H9 (cell line): Measurements from ENCODE around the gene SNX17. TPM values are rescaled to one million over a fixed set of nuclear protein-coding genes. Genes with fewer than 3 reads are reported as not detected.
A peak's percentile ranks its signal among the peaks of the same experiment; 100 is the strongest.

Experiments
- DNase-seq: peaks from one replicate; pipeline ENCODE4 v3.0.0-alpha.2; 2017
- H2AFZ ChIP-seq: one replicate; pipeline ENCODE4 v1.6.1; 2013; ENCODE audit warnings: mild to moderate bottlenecking, low read length, control low read depth, moderate library complexity
- H2AK5ac ChIP-seq: 2 replicates; pipeline ENCODE4 v1.6.1; 2013; ENCODE audit warnings: low read length, control low read depth, mixed read lengths; ENCODE audit not compliant: insufficient read length
- H2BK120ac ChIP-seq: one replicate; pipeline ENCODE4 v1.6.1; 2013; ENCODE audit warnings: low read depth, mild to moderate bottlenecking, low read length, control low read depth, inconsistent platforms; ENCODE audit not compliant: poor library complexity, severe bottlenecking
- H2BK12ac ChIP-seq: 2 replicates; pipeline ENCODE4 v1.6.1; 2013; ENCODE audit warnings: low read length, control low read depth, mixed read lengths, low read depth; ENCODE audit not compliant: insufficient read length
- H2BK15ac ChIP-seq: 2 replicates; pipeline ENCODE4 v1.6.1; 2013; ENCODE audit warnings: low read depth, low read length, control low read depth
- H2BK20ac ChIP-seq: one replicate; pipeline ENCODE4 v1.6.1; 2013; ENCODE audit warnings: low read depth, mild to moderate bottlenecking, low read length, control low read depth, inconsistent platforms; ENCODE audit not compliant: poor library complexity, severe bottlenecking
- H2BK5ac ChIP-seq: 2 replicates; pipeline ENCODE4 v1.6.1; 2013; ENCODE audit warnings: low read length, control low read depth, mixed read lengths; ENCODE audit not compliant: insufficient read length
- H3K14ac ChIP-seq: 2 replicates; pipeline ENCODE4 v1.6.1; 2013; ENCODE audit warnings: low read length, control low read depth; ENCODE audit not compliant: insufficient read depth
- H3K18ac ChIP-seq: 2 replicates; pipeline ENCODE4 v1.6.1; 2013; ENCODE audit warnings: low read depth, mild to moderate bottlenecking, mixed read lengths, low read length, control low read depth; ENCODE audit not compliant: insufficient read length
- H3K23ac ChIP-seq: 2 replicates; pipeline ENCODE4 v1.6.1; 2013; ENCODE audit warnings: low read length, control low read depth, mixed read lengths, low read depth; ENCODE audit not compliant: insufficient read length
- H3K23me2 ChIP-seq: 2 replicates; pipeline ENCODE4 v1.6.1; 2013; ENCODE audit warnings: low read depth, mild to moderate bottlenecking, mixed read lengths, low read length, control low read depth; ENCODE audit not compliant: insufficient read length, poor library complexity, severe bottlenecking
- H3K27ac ChIP-seq: 2 replicates; pipeline ENCODE4 v1.5.1; 2013; ENCODE audit warnings: low read length, control low read depth, mixed read lengths, low read depth; ENCODE audit not compliant: insufficient read length
- H3K27me3 ChIP-seq: 2 replicates; pipeline ENCODE4 v1.6.1; 2013; ENCODE audit warnings: low read length, control low read depth, inconsistent platforms; ENCODE audit not compliant: insufficient read depth
- H3K4ac ChIP-seq: 2 replicates; pipeline ENCODE4 v1.6.1; 2013; ENCODE audit warnings: low read depth, mild to moderate bottlenecking, control low read depth, inconsistent platforms, low read length, moderate library complexity
- H3K4me1 ChIP-seq: 2 replicates; pipeline ENCODE4 v1.6.1; 2013; ENCODE audit warnings: low read length, control low read depth, inconsistent platforms; ENCODE audit not compliant: insufficient read depth
- H3K4me2 ChIP-seq: 2 replicates; pipeline ENCODE4 v1.6.1; 2013; ENCODE audit warnings: low read length, control low read depth, mixed read lengths; ENCODE audit not compliant: insufficient read length, insufficient read depth
- H3K56ac ChIP-seq: 2 replicates; pipeline ENCODE4 v1.6.1; 2013; ENCODE audit warnings: low read depth, mild to moderate bottlenecking, mixed read lengths, low read length, control low read depth; ENCODE audit not compliant: insufficient read length
- H3K79me1 ChIP-seq: 2 replicates; pipeline ENCODE4 v1.6.1; 2013; ENCODE audit warnings: low read depth, mild to moderate bottlenecking, moderate library complexity, low read length, control low read depth, inconsistent platforms; ENCODE audit not compliant: insufficient read depth, poor library complexity, severe bottlenecking
- H3K79me2 ChIP-seq: 2 replicates; pipeline ENCODE4 v1.6.1; 2013; ENCODE audit warnings: low read length, control low read depth, inconsistent platforms; ENCODE audit not compliant: insufficient read depth
- H3K9ac ChIP-seq: 2 replicates; pipeline ENCODE4 v1.6.1; 2013; ENCODE audit warnings: low read length, control low read depth, mixed read lengths; ENCODE audit not compliant: insufficient read length; ENCODE audit errors: extremely low read depth
- H3K9me3 ChIP-seq: one replicate; pipeline ENCODE4 v1.6.1; 2013; ENCODE audit warnings: low read depth, low read length, inconsistent platforms; ENCODE audit not compliant: control insufficient read depth
- H3T11ph ChIP-seq: one replicate; pipeline ENCODE4 v1.6.1; 2013; ENCODE audit warnings: mild to moderate bottlenecking, low read length, control low read depth, inconsistent platforms
- H4K20me1 ChIP-seq: one replicate; pipeline ENCODE4 v1.6.1; 2013; ENCODE audit not compliant: control insufficient read depth, insufficient read length, insufficient read depth
- H4K5ac ChIP-seq: 2 replicates; pipeline ENCODE4 v1.6.1; 2013; ENCODE audit warnings: low read depth, mild to moderate bottlenecking, mixed read lengths, low read length, control low read depth; ENCODE audit not compliant: insufficient read length
- H4K8ac ChIP-seq: replicated peaks from 2 replicates; pipeline ENCODE4 v1.6.1; 2013; ENCODE audit warnings: low read length, control low read depth, mixed read lengths, low read depth; ENCODE audit not compliant: insufficient read length
- H4K91ac ChIP-seq: 2 replicates; pipeline ENCODE4 v1.6.1; 2013; ENCODE audit warnings: low read depth, mild to moderate bottlenecking, moderate library complexity, mixed read lengths, low read length, control low read depth; ENCODE audit not compliant: insufficient read length
- H3K27ac Mint-ChIP-seq, 3 experiments: 2 replicates in 2 of 3; 3 replicates in 1 of 3; pipeline ENCODE4 v1.8.0; 2020 to 2021; ENCODE audit warnings: mixed read lengths in 3 of 3, mild to moderate bottlenecking in 1 of 3, moderate library complexity in 1 of 3
- H3K27me3 Mint-ChIP-seq: 2 replicates; pipeline ENCODE4 v1.8.0; 2021; ENCODE audit warnings: low read depth, mild to moderate bottlenecking, moderate library complexity, mixed read lengths
- H3K36me3 Mint-ChIP-seq, 3 experiments: 2 replicates in 2 of 3; 3 replicates in 1 of 3; pipeline ENCODE4 v1.8.0; 2020 to 2021; ENCODE audit warnings: low read depth in 3 of 3, mixed read lengths in 3 of 3; ENCODE audit not compliant: insufficient read depth in 1 of 3
- H3K4me1 Mint-ChIP-seq, 2 experiments: 2 replicates each; pipeline ENCODE4 v1.8.0; 2020; ENCODE audit warnings: mixed read lengths in 2 of 2
- H3K4me3 Mint-ChIP-seq, 2 experiments: 2 replicates in 1 of 2; 3 replicates in 1 of 2; pipeline ENCODE4 v1.8.0; 2020 to 2021; ENCODE audit warnings: mild to moderate bottlenecking in 2 of 2, mixed read lengths in 2 of 2, moderate library complexity in 1 of 2
- H3K9me3 Mint-ChIP-seq, 2 experiments: 2 replicates in 1 of 2; 3 replicates in 1 of 2; pipeline ENCODE4 v1.8.0; 2020; ENCODE audit warnings: mild to moderate bottlenecking in 2 of 2, mixed read lengths in 2 of 2, moderate library complexity in 1 of 2
- WGBS: extraction: QIAGEN DNeasy Blood & Tissue Kit; methylation state at CpG from one replicate; pipeline ENCODE4 v1.1.7; 2013; ENCODE audit warnings: missing lambda C conversion rate, low lambda C conversion rate, mixed read lengths; ENCODE audit not compliant: insufficient read length; ENCODE audit errors: extremely low coverage; 5-methylcytosine and 5-hydroxymethylcytosine counted together
- total RNA-seq: library from RNA; stranded (reverse); gene quantifications from 2 replicates; pipeline ENCODE4 v1.2.1, GENCODE V29; 2021
- TF ChIP-seq, protein P1 (sequence below): fragments of 200-600 bp; sonication (generic); conservative IDR thresholded peaks from 3 replicates; pipeline ENCODE4 v1.8.0; 2021; ENCODE audit warnings: antibody characterized with exemption, mild to moderate bottlenecking

The SNX17 gene
- total RNA-seq, 1 experiment from 2014 or later = 81.1 TPM

DNA sequence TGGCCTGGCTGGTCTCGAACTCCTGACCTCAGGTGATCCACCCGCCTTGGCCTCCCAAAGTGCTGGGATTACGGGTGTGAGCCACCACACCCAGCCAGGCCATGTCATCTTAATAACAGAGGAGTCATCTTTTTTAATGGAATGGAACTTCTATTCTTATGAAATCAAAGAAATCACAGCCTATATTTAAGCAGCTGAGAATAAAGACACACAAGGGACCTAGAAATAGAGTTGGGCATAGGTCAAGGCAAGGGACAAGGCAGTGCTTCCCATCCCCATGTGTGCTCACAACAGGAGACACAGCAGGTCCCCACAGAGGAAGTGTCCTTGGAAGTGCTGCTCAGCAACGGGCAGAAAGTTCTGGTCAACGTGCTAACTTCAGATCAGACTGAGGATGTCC is 3.2 kb downstream of the SNX17 start:
- peaks cover 16 to 21% of the 10 kb centered on the region in 2 experiments for H3K4me1 Mint-ChIP-seq
- Histone ChIP-seq H3K14ac (no peak overlapping the region), H4K8ac (no peak overlapping the region), H3K4ac (no peak overlapping the region), H2BK12ac (no peak overlapping the region), H2BK20ac (no peak overlapping the region), H4K20me1 (no peaks in the 10 kb centered on the region), H4K91ac (no peak overlapping the region), H2BK5ac (no peak overlapping the region), H3K27me3 (no peaks in the 10 kb centered on the region), H2BK120ac (no peak overlapping the region), H4K5ac (no peak overlapping the region), H3K18ac (no peak overlapping the region), H3K23me2 (peaks cover 12% of the 10 kb centered on the region), H3K4me2 (no peak overlapping the region), H3K79me2 (peaks cover 5% of the 10 kb centered on the region; the same call in 1 of the 2 replicates), H3T11ph (no peak overlapping the region), H3K4me1 (peaks cover 3% of the 10 kb centered on the region; the same call in 1 of the 2 replicates), H3K79me1 (peaks cover 3% of the 10 kb centered on the region), H3K27ac (no peak overlapping the region), H3K56ac (no peak overlapping the region), H2BK15ac (no peak overlapping the region), H2AFZ (no peak overlapping the region), H3K9me3 (no peaks in the 10 kb centered on the region), H2AK5ac (no peak overlapping the region), H3K9ac (no peak overlapping the region), H3K23ac (no peak overlapping the region)
- no peak for DNase-seq
- TF ChIP-seq, protein P1, sequence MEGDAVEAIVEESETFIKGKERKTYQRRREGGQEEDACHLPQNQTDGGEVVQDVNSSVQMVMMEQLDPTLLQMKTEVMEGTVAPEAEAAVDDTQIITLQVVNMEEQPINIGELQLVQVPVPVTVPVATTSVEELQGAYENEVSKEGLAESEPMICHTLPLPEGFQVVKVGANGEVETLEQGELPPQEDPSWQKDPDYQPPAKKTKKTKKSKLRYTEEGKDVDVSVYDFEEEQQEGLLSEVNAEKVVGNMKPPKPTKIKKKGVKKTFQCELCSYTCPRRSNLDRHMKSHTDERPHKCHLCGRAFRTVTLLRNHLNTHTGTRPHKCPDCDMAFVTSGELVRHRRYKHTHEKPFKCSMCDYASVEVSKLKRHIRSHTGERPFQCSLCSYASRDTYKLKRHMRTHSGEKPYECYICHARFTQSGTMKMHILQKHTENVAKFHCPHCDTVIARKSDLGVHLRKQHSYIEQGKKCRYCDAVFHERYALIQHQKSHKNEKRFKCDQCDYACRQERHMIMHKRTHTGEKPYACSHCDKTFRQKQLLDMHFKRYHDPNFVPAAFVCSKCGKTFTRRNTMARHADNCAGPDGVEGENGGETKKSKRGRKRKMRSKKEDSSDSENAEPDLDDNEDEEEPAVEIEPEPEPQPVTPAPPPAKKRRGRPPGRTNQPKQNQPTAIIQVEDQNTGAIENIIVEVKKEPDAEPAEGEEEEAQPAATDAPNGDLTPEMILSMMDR = no peak
- H3K4me3 Mint-ChIP-seq = peak overlapping the region in 1 of 2 experiments; percentile 55; a peak in 1 of 5 replicates
- no CpG with 5 or more reads among the region's 5 CpGs for WGBS
- peaks cover 41 to 70% (median 68%) of the 10 kb centered on the region in 3 experiments; a peak in 6 of 7 replicates for H3K36me3 Mint-ChIP-seq
- H3K27me3 Mint-ChIP-seq = no peaks in the 10 kb centered on the region
- peak overlapping the region in 1 of 3 experiments; percentile 64; a peak in 1 of 7 replicates for H3K27ac Mint-ChIP-seq
- H3K9me3 Mint-ChIP-seq = peaks cover 0 to 3% of the 10 kb centered on the region in 2 experiments; a peak in 1 of 5 replicates
